Daoy (cell line): ENCODE results near the gene GPR132. TPM values are rescaled to one million over a fixed set of nuclear protein-coding genes. Genes with fewer than 3 reads are reported as not detected.

Experiments used
- DNase-seq: peaks from one replicate; pipeline ENCODE4 v3.0.0-alpha.2; 2015; ENCODE audit warnings: low read depth
- total RNA-seq: library from RNA; depleted of rRNA; stranded (reverse); fragments of >200 nt; shearing (Covaris generic); gene quantifications from 2 replicates; pipeline ENCODE4 v1.2.3, GENCODE V29; 2014

The GPR132 gene
- total RNA-seq, 1 experiment from 2014 or later, result 3.3 TPM

DNA sequence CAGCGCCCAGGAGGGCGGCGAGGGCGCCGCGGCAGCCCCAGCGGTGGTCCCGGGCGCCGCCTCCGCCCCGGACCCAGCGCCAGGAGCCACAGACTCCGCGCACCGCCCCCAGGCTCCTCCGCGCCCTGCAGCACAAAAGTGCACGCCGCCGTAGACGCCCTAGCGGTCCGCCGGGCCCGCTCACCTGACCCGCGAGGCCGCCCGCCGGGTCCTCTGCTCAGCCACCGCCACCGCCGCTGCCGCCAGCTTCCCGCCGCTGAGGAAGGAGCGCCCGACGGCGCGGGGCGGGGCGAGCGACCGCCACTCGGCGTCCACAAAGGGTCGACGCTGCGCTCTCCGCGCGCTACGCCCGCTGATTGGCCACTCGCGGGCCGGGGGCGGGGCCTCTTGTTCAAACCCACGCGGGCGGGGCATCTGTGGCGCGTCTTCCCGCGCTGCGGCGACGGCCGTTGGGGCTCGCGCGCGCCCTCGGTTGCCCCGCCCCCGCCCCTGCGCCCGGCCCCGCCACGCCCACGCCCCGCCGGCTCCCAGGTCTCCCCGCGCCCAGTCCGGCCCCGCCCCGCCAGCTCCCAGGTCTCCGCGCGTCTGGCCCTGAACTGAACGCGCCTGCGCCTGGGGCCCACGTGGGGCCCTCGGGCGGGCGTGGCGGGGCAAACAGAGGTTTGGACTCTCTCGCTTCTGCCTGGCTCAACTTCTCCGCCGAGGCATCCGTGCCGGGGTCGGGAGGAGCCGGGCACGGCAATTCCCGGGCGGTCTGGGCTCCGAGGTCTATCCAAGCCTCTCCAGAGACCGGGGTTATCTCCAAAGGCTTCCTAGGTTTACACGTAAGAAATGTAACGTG, 44.2 kb downstream of the GPR132 start, which contains the start of gene CDCA4:
Gene CDCA4, minus strand, starts transcription at position 269 of the 841 bp plus-strand sequence. CDS start 9,154 bp downstream, outside the sequence.
- peak; percentile 99 for DNase-seq

GRCh38 chr14:105019861-105020814, 45.1 kb downstream of the GPR132 start:
- DNase-seq, result peak; percentile 60

GRCh38 chr14:105018414-105018813, 46.8 kb downstream of the GPR132 start:
- no peak for DNase-seq

DNA sequence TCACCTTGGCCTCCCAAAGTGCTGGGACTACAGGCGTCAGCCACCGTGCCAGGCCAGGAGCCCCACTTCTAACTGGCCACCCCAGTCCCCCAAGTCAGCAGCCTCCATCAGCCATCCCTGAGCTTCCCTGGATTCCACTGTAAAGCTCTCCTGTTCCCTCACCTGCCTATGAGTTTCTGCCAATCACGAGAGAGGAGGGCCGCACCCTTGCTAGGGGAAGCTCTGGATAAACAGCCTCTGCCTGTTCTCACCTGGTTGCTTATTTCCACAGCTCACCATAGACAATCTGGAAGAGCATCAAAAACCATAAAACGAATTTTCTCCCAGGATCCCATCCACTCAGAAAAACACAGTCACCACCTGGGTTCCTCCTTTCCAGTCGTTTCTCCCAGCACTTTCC, 49.3 kb downstream of the GPR132 start:
- no peak for DNase-seq

DNA sequence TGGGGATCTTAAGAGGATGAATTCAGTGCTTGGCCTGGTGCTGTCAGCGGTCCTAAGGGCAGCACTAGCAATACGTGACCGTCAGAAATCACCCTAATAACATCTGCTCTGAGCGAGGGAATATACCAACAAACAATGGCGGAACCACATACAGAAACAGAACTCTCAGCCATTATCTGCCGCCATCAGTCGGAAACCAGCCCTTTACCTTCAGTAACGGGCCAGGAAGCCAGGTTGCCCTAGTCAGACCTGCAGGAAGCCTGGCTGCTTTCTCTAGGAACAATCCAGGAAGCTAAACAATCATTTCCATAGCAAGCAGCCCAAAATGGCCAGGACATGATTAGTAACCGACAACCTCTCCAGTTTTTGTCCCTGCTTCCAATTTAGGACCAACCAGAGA, 50.0 kb downstream of the GPR132 start:
- no peak for DNase-seq

GRCh38 chr14:105014631-105015030, 50.6 kb downstream of the GPR132 start:
- DNase-seq, result no peak

- no peak for DNase-seq
These were observed 51.2 kb downstream of the GPR132 start for GRCh38 chr14:105014032-105014431.

GRCh38 chr14:105013150-105013785, 52.0 kb downstream of the GPR132 start:
- DNase-seq, result no peak

- no peak for DNase-seq
These were observed 52.9 kb downstream of the GPR132 start for GRCh38 chr14:105012171-105012985.

- DNase-seq, result no peak
These were observed 53.8 kb downstream of the GPR132 start for GRCh38 chr14:105011312-105011990.

GRCh38 chr14:105010891-105011291, 54.3 kb downstream of the GPR132 start:
- DNase-seq, result no peak

DNA sequence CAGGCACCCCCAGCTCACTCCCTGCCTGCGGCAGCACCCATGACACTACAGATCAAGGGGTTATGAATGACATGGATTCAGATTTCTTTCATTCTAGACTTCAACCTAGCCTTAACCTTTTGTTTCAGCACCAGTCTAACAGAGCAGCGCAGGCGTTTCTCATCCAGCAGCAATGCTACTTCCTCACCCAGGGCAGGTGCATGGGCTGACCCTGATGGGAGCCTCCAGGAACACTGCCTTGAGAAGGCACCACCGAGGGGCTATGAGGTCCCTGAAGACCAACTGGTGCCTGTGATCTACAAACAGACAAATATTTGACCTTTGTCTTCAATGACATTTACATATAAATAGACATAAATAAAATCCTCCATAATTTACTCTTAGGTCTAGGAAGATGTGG, 55.1 kb downstream of the GPR132 start:
- no peak for DNase-seq

DNA sequence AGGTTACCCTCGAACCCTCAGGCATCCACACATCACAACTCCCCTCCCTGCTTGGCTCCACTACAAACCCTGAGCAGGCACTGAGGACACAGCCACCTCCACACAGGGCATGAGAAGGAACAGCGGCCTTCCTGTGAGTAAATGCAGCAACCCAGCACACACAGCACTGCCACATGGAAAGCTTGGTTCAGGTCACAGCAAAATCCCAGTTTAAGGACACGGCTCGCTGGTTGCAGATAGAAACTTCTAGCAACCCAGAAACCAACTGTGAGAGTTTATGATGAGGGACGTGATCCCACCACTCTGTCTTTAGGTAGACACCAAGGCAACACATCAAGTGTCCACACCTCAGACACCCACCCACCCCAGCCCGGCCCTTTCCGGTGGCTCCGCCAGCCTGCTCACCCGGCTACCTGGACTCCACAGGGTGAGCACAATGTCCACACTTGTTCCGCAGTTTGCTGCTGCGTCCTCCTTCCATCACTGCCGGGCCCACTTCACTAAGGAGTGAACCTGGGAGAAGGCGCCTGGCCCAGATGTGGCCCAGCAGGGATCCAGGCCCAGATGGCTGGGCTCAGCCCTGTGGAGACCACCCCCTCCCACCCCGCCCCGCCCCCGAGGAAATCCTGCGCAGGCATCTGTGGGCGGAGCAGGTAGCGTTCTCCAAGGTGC, 57.5 kb downstream of the GPR132 start:
- no peak for DNase-seq

DNA sequence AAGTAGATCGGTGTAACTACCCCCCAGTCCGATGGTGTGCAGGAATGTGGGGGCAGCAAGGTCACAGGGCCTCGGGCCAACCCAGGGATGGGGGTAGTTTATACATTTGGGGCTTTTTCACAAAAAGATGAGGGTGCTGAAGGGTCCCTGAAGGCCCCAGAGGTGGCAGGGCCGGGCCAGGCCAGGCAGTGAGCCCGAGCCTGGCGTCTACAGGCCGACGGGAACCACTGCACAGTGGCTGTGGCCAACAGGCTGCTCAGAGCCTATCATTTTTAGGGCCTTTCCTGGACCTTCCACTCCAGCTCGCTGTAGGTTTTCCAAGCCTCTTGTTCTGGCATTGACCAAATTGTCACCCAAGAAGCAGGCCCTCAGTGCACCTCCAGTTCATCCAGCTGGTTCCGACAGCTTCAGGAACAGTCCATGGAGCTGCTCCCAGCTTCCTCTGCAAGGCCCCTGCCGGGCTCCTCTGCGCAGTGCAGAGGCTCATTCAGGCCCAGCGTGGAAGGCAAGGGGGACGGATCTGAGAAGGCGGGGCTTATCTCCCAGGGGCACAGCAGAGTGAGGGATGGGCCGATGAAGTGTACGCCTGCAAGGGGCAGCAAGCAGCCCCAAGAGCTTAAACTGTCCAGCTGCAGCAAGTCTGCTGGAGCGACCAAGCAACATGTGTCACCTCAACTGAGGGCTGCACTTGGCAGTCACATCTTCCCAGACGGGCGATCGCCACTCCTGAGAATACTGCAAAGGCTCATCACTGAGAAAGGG, 58.2 kb downstream of the GPR132 start:
- DNase-seq, result no peak

DNA sequence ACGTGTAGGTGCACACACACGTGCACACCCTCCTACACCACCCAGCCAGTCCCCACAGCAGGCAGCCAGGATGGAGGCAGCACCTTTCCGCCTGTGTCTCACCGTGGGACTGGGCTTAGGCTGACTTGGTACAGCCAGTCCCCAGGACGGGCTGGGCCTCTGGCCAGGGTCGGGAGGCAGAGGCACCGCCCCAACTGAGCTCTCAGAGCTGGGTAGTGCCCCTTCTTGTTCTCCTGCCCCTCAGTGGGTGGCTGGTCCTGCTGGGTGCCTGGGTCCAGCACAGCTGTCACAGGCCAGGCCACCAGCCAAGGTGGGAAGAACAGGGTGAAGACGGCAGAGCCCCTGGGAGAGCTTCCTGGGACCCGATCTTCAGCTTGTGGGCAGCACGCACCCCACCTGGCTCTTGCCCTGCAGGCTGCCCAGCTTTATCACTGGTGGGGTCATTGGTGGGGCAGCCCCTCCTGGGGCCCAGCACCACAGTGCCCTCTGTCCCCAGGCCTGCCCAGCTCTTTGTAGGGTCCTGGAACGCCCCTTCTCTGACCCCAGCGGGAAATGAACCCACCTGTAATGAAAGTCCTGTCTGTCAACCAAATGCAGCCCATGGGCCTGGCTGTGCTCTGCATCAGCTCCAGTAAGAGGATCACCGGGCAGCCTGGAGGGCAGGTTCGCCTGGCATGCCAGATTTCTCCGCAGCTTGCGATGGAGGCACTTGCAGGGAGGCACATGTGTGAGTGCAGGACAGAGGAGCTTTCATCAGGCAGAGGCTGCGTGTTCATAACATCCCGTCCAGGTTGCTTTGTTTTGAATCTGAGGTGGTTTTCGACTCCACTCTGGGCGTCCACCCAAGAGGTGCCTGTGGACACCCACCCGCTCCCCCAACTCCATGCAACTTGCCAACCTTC, 59.0 kb downstream of the GPR132 start:
- DNase-seq, result no peak

GRCh38 chr14:105005329-105005928, 59.8 kb downstream of the GPR132 start:
- no peak for DNase-seq
